Peyer's patch (tissue), 4 donors: Measurements from ENCODE around the gene CRACR2B. TPM values are rescaled to one million over a fixed set of nuclear protein-coding genes. Genes with fewer than 3 reads are reported as not detected.

Experiments used
- DNase-seq, 3 donors: peaks; one replicate each; pipeline ENCODE4 v3.0.0-alpha.2; 2017 to 2019
- H3K27ac ChIP-seq, 4 donors: fragments of 200-600 bp; sonication (generic); one replicate each; pipeline ENCODE4 v1.5.1; 2016 to 2019
- H3K27me3 ChIP-seq, 2 donors: fragments of 200-600 bp; sonication (generic); one replicate each; pipeline ENCODE4 v1.5.1; 2019
- H3K36me3 ChIP-seq, 3 donors: fragments of 200-600 bp; sonication (generic); one replicate each; pipeline ENCODE4 v1.5.1; 2016 to 2019
- H3K4me1 ChIP-seq, 4 donors: fragments of 200-600 bp; sonication (generic); one replicate each; pipeline ENCODE4 v1.5.1; 2016 to 2019
- H3K4me3 ChIP-seq, 4 donors: fragments of 200-600 bp; sonication (generic); 1 replicate in 3 of 4; 2 replicates in 1 of 4; pipeline ENCODE4 v1.5.1; 2016 to 2019; ENCODE audit warnings: mild to moderate bottlenecking in 1 of 4
- H3K9me3 ChIP-seq, 4 donors: fragments of 200-600 bp; sonication (generic); one replicate each; pipeline ENCODE4 v1.5.1; 2016 to 2019; ENCODE audit warnings: mild to moderate bottlenecking in 1 of 4
- POLR2A ChIP-seq, 2 donors: fragments of 450-650 bp; IDR thresholded peaks; one replicate each; pipeline ENCODE4 v1.5.1; 2017; ENCODE audit warnings: antibody characterized with exemption in 2 of 2, mild to moderate bottlenecking in 2 of 2, moderate library complexity in 2 of 2
- total RNA-seq, 4 donors: library from RNA; depleted of rRNA; stranded (reverse); fragments of >200 nt; gene quantifications; one replicate each; pipeline ENCODE4 v1.1.0, GENCODE V29; 2016
- TF ChIP-seq, protein P1 (sequence below), 6 experiments: fragments of 450-650 bp in 4 of 6; fragments of 200-600 bp in 2 of 6; sonication (generic) in 1 of 6; IDR thresholded peaks; one replicate each; pipeline ENCODE4 v1.5.1; 2017 to 2019; ENCODE audit warnings: antibody characterized with exemption in 6 of 6, mild to moderate bottlenecking in 3 of 6, moderate library complexity in 1 of 6

Gene CRACR2B
- total RNA-seq, 4 donors from 2014 or later: 44.0 to 175 (median 110) TPM

DNA sequence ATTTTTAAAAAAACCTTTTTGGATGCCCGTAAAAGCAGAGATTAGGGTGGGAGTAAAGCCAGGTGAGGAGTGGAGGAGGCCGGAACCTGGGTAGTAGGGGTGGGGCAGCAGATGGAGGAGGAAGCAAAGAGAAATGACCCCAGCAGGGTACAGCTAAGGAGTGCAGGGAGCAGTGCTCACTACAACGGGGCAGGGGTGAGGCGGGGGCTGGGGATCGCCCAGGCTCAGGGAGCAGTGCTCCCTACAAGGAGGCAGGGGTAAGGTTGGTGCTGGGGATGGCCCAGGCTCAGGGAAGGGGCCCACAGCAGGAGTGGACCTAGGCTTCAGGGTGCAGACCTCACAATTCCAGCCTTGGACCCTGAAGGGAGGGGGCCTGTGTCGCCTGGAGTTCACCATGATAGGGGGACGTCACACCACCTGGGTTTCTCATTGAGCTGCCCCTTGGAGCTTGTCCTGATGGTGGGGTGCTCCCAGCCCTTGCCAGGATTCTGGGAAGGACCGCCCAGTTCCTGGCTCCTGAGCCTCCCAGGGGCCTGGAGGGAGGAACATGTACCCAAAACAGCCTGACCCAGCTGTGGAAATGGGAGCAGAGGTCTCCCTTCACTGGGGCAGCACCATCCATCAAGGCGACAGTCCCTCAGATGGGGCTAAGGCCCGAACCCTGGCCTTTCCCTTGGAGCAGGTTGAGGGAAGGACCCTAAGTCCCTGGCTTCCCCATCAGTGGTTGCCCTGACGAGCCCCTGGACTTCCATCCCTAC lies 11.9 kb upstream of the CRACR2B start:
- Histone ChIP-seq H3K27ac (no peak overlapping the region), H3K9me3 (no peaks in the 10 kb centered on the region), H3K4me3 (no peak overlapping the region), H3K4me1 (peaks cover 10 to 20% (median 15%) of the 10 kb centered on the region in 4 donors), H3K27me3 (no peaks in the 10 kb centered on the region), H3K36me3 (peaks cover 0 to 26% (median 0%) of the 10 kb centered on the region in 3 donors)
- DNase-seq: no peak
- TF ChIP-seq POLR2A (IDR thresholded peaks at IDR 0.05): no peak

DNA sequence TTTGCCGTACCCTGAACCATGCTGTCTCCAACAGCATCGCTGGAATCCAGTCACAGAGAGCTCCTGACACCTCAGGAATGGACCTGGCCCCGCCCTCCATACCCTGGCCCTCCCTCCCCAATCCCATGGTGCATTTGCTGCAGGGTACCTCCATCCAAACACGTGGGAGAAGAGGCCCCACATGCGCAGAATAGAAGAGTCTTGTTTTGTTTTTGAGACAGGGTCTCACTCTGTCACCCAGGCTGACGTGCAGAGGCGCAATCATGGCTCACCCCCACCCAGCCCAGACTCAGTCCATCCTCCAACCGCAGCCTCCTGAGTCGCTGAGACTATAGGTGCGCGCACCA lies 11.3 kb upstream of the CRACR2B start:
- no peaks in the 10 kb centered on the region for H3K9me3 ChIP-seq
- H3K4me3 ChIP-seq: no peak overlapping the region
- H3K36me3 ChIP-seq: peaks cover 0 to 24% (median 0%) of the 10 kb centered on the region in 3 donors
- no peak overlapping the region for H3K27ac ChIP-seq
- peaks cover 6 to 20% (median 16%) of the 10 kb centered on the region in 4 donors for H3K4me1 ChIP-seq
- no peak for DNase-seq
- TF ChIP-seq, protein P1, sequence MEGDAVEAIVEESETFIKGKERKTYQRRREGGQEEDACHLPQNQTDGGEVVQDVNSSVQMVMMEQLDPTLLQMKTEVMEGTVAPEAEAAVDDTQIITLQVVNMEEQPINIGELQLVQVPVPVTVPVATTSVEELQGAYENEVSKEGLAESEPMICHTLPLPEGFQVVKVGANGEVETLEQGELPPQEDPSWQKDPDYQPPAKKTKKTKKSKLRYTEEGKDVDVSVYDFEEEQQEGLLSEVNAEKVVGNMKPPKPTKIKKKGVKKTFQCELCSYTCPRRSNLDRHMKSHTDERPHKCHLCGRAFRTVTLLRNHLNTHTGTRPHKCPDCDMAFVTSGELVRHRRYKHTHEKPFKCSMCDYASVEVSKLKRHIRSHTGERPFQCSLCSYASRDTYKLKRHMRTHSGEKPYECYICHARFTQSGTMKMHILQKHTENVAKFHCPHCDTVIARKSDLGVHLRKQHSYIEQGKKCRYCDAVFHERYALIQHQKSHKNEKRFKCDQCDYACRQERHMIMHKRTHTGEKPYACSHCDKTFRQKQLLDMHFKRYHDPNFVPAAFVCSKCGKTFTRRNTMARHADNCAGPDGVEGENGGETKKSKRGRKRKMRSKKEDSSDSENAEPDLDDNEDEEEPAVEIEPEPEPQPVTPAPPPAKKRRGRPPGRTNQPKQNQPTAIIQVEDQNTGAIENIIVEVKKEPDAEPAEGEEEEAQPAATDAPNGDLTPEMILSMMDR (IDR thresholded peaks at IDR 0.05): no peak
- TF ChIP-seq POLR2A (IDR thresholded peaks at IDR 0.05): no peak
- H3K27me3 ChIP-seq: no peaks in the 10 kb centered on the region

DNA sequence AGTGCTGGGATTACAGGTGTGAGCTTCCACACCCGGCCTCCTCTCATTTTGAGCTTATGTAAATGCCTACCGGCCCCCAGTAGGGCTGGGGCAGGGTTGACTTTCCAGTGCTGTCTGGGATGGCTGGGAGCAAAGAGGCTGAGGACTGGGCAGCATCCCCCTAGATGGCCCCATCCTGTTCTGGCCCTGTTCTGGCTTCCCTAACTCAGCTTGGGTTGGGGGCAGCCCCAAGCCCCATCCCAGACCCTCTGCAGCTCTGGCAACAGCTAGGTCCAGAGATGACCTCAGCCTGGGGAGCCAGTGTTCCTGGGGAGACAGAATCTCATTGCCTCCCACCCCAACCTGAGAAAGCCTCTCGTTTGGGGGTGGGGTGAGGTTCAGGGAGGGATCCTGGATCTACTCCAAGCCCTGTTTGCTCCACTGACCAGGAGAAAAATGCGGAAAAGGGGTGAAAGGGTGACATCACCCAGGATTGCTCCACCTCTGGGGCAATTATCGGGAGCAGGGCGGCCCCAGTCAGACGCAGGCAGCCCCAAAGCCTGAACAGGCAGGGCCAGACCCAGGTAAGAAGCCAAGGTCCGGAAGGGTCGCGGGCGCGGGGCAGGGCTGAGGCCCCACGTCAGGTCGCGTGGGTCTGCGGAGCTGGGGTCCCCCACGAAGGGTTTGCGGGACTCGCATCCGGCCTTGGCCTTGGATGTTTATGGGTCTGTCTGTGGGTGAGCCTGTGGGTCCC lies 9.2 kb upstream of the CRACR2B start, which contains the start of gene PNPLA2:
Gene PNPLA2, plus strand, starts transcription at position 519 of the 733 bp plus-strand sequence. CDS start 805 bp downstream, outside the sequence.
- peak in 2 of 3 donors; percentile 79 to 86 for DNase-seq
- H3K27ac ChIP-seq: peak within 1 kb of the TSS; percentile 96 to 98 (median 96)
- peaks cover 0 to 19% (median 0%) of the 10 kb centered on the region in 3 donors for H3K36me3 ChIP-seq
- TF ChIP-seq, protein P1 (IDR thresholded peaks at IDR 0.05): no peak
- TF ChIP-seq POLR2A (IDR thresholded peaks at IDR 0.05): peak; percentile 85 to 88
- H3K27me3 ChIP-seq: no peaks in the 10 kb centered on the region
- H3K4me1 ChIP-seq: peaks cover 5 to 29% (median 18%) of the 10 kb centered on the region in 4 donors
- H3K4me3 ChIP-seq: peak within 1 kb of the TSS; percentile 75 to 97 (median 80)
- no peaks in the 10 kb centered on the region for H3K9me3 ChIP-seq

DNA sequence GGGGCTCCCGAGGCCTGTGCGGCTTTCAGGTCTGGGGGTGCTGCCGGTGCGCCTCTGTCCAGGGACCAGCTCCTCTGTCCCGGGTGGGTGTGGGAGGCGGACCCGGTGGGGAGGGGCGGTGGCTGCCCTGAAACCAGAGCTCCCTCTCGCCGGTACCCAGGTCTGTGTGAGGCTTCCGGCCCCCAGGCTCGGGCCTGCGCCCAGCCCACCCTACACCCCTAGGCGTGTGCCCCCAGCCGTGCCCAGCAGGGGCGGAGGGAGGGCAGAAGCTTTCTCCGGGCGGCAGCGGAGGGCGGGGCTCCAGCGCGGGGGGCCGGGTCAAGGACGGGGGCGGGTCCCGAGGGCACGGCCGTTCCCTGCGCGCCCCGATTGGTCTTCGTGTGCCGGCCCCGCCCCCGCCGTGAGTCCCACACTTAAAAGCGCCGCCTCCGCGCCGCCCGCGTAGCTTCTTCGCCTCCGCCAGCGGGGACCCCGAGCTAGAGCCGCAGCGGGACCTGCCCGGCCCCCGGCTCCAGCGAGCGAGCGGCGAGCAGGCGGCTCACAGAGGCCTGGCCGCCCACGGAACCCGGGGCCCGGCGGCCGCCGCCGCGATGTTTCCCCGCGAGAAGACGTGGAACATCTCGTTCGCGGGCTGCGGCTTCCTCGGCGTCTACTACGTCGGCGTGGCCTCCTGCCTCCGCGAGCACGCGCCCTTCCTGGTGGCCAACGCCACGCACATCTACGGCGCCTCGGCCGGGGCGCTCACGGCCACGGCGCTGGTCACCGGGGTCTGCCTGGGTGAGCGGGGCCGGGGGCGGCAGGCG lies 8.4 kb upstream of the CRACR2B start:
- H3K36me3 ChIP-seq: peaks cover 0 to 25% (median 0%) of the 10 kb centered on the region in 3 donors
- TF ChIP-seq, protein P1 (IDR thresholded peaks at IDR 0.05): peak in 4 of 6 experiments; percentile 24 to 47 (median 42)
- peak; percentile 89 to 92 for TF ChIP-seq POLR2A (IDR thresholded peaks at IDR 0.05)
- peak overlapping the region; percentile 96 to 98 (median 96) for H3K27ac ChIP-seq
- peaks cover 5 to 29% (median 18%) of the 10 kb centered on the region in 4 donors for H3K4me1 ChIP-seq
- H3K4me3 ChIP-seq: peak overlapping the region; percentile 75 to 97 (median 80)
- no peaks in the 10 kb centered on the region for H3K27me3 ChIP-seq
- no peaks in the 10 kb centered on the region for H3K9me3 ChIP-seq
- peak; percentile 94 to 97 (median 95) for DNase-seq

DNA sequence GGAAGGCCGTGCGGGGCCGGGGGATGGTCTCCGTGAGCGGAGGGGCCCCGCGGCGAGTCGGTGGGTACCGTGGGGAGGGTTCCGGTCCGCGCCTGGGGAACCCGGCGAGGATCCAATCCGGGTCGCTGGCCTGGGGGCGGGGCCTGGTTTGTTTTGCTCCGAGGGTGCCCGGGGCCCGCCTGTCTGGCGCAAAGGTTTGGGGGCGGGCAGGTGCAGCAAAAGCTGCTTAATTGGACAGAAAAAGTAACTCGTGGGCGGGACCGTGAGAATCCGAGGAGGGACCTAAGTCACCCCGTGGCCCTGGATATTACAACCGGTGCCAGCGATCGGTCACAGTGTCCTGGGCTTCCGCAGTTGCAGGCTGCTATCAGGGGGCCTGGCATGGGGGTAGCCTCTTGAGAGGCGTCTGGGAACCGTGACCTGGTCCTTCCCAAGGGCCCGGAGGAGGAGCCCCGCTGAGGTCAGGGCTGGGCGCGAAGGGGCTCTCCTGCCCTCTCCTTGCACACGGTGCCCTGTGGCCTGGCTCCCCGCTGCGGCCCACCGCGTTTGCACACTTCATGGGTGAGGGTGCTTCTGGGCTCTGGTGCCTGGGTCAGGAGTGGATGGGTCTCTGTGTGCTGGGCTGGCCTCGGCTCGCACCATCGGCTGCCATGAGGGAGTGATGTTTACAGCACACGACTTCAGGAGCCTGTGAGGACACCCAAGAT lies 7.6 kb upstream of the CRACR2B start:
- Histone ChIP-seq H3K36me3 (peaks cover 0 to 32% (median 0%) of the 10 kb centered on the region in 3 donors), H3K27ac (peak overlapping the region; percentile 96 to 98 (median 96)), H3K4me1 (peaks cover 5 to 31% (median 18%) of the 10 kb centered on the region in 4 donors), H3K27me3 (no peaks in the 10 kb centered on the region), H3K9me3 (no peaks in the 10 kb centered on the region), H3K4me3 (peak overlapping the region; percentile 75 to 97 (median 80))
- DNase-seq: peak; percentile 96 to 98 (median 98)
- TF ChIP-seq, protein P1 (IDR thresholded peaks at IDR 0.05): no peak
- TF ChIP-seq POLR2A (IDR thresholded peaks at IDR 0.05): peak; percentile 87 to 90
